Measurements from ENCODE around the gene ZBTB21. TPM values are rescaled to one million over a fixed set of nuclear protein-coding genes. Genes with fewer than 3 reads are reported as not detected.

ZBTB21 gene
- total RNA-seq, 1 experiment from 2014 or later: 17.9 TPM

- no peak for DNase-seq (ENCODE audit: low read depth, low spot score)
- no TSS peak for BruUV-seq (replicated peaks)
- CTCF ChIA-PET: no interaction called here
- H3K36me3 ChIP-seq (ENCODE audit: control insufficient read depth, insufficient read depth, low read length): no peaks in the 10 kb centered on the region
- intact Hi-C loops (cut with micrococcal nuclease; ENCODE audit: unreplicated experiment): no loop called here
- no peaks in the 10 kb centered on the region for H3K27me3 ChIP-seq (ENCODE audit: control insufficient read depth, insufficient read depth, low read length)
- H3K4me1 ChIP-seq (ENCODE audit: control insufficient read depth, insufficient read depth, low read length): no peaks in the 10 kb centered on the region
- POLR2A ChIA-PET: no interaction called here
- TF ChIP-seq TCF7L2 (IDR thresholded peaks at IDR 0.05; ENCODE audit: low read depth, low read length): no peak
- no peak for TF ChIP-seq SIN3A (IDR thresholded peaks at IDR 0.05; ENCODE audit: borderline replicate concordance, insufficient read depth, low read depth, low read length)
- TF ChIP-seq, protein P1, sequence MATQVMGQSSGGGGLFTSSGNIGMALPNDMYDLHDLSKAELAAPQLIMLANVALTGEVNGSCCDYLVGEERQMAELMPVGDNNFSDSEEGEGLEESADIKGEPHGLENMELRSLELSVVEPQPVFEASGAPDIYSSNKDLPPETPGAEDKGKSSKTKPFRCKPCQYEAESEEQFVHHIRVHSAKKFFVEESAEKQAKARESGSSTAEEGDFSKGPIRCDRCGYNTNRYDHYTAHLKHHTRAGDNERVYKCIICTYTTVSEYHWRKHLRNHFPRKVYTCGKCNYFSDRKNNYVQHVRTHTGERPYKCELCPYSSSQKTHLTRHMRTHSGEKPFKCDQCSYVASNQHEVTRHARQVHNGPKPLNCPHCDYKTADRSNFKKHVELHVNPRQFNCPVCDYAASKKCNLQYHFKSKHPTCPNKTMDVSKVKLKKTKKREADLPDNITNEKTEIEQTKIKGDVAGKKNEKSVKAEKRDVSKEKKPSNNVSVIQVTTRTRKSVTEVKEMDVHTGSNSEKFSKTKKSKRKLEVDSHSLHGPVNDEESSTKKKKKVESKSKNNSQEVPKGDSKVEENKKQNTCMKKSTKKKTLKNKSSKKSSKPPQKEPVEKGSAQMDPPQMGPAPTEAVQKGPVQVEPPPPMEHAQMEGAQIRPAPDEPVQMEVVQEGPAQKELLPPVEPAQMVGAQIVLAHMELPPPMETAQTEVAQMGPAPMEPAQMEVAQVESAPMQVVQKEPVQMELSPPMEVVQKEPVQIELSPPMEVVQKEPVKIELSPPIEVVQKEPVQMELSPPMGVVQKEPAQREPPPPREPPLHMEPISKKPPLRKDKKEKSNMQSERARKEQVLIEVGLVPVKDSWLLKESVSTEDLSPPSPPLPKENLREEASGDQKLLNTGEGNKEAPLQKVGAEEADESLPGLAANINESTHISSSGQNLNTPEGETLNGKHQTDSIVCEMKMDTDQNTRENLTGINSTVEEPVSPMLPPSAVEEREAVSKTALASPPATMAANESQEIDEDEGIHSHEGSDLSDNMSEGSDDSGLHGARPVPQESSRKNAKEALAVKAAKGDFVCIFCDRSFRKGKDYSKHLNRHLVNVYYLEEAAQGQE (IDR thresholded peaks at IDR 0.05; ENCODE audit: insufficient read depth in 1 of 2, low read depth in 2 of 2, low read length in 1 of 2): no peak
- TF ChIP-seq, protein P2, sequence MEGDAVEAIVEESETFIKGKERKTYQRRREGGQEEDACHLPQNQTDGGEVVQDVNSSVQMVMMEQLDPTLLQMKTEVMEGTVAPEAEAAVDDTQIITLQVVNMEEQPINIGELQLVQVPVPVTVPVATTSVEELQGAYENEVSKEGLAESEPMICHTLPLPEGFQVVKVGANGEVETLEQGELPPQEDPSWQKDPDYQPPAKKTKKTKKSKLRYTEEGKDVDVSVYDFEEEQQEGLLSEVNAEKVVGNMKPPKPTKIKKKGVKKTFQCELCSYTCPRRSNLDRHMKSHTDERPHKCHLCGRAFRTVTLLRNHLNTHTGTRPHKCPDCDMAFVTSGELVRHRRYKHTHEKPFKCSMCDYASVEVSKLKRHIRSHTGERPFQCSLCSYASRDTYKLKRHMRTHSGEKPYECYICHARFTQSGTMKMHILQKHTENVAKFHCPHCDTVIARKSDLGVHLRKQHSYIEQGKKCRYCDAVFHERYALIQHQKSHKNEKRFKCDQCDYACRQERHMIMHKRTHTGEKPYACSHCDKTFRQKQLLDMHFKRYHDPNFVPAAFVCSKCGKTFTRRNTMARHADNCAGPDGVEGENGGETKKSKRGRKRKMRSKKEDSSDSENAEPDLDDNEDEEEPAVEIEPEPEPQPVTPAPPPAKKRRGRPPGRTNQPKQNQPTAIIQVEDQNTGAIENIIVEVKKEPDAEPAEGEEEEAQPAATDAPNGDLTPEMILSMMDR (IDR thresholded peaks at IDR 0.05): no peak
- TF ChIP-seq POLR2AphosphoS5 (IDR thresholded peaks at IDR 0.05; ENCODE audit: low read depth, low read length): no peak
- no peak overlapping the region for H3K27ac ChIP-seq (ENCODE audit: low read length)
- no peak for ATAC-seq
- in situ Hi-C loops (cut with HindIII; ENCODE audit: low pct_unique_long_range_greater_than_20kb, low sequenced_read_pairs): no loop called here
- H3K9me3 ChIP-seq (ENCODE audit: control insufficient read depth, insufficient read depth, low read depth, low read length): no peaks in the 10 kb centered on the region
- no peak overlapping the region for H3K4me3 ChIP-seq (ENCODE audit: low read depth in 2 of 2, low read length in 2 of 2)
Measured at GRCh38 chr21:41965045-41965444, 45.1 kb downstream of the ZBTB21 start.

DNA sequence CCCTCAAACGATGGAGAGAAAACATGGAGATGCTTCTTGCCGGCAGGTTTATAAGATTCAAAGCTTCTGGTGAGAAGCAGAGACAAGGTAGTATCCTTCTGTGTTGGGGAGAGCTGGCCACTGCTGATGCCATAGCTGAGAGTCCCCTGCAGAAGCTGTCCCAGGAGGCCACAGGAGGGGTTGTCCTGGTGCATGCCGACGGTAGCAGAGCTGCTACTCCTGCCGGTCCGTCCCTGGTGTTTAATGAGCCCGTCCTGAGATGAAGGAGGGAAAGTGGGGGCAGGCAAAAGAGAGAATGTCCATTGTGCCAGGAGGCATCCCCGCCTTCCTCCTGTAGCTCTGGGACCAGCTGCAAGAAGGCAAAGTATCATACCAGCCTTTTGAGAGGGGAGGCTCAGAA, 46.0 kb downstream of the ZBTB21 start:
- no peak overlapping the region for H3K4me3 ChIP-seq (ENCODE audit: low read depth in 2 of 2, low read length in 2 of 2)
- H3K4me1 ChIP-seq (ENCODE audit: control insufficient read depth, insufficient read depth, low read length): no peaks in the 10 kb centered on the region; the same call in 1 of the 2 replicates
- no TSS peak for BruUV-seq (replicated peaks)
- no peaks in the 10 kb centered on the region for H3K27me3 ChIP-seq (ENCODE audit: control insufficient read depth, insufficient read depth, low read length)
- no peaks in the 10 kb centered on the region for H3K9me3 ChIP-seq (ENCODE audit: control insufficient read depth, insufficient read depth, low read depth, low read length)
- in situ Hi-C loops (cut with HindIII; ENCODE audit: low pct_unique_long_range_greater_than_20kb, low sequenced_read_pairs) (no loop called here), intact Hi-C loops (cut with micrococcal nuclease; ENCODE audit: unreplicated experiment) (no loop called here)
- TF ChIP-seq TCF7L2 (IDR thresholded peaks at IDR 0.05; ENCODE audit: low read depth, low read length) (no peak), SIN3A (IDR thresholded peaks at IDR 0.05; ENCODE audit: borderline replicate concordance, insufficient read depth, low read depth, low read length) (no peak), POLR2AphosphoS5 (IDR thresholded peaks at IDR 0.05; ENCODE audit: low read depth, low read length) (no peak)
- TF ChIP-seq, protein P2 (IDR thresholded peaks at IDR 0.05): no peak
- TF ChIP-seq, protein P1 (IDR thresholded peaks at IDR 0.05; ENCODE audit: insufficient read depth in 1 of 2, low read depth in 2 of 2, low read length in 1 of 2): no peak
- ChIA-PET CTCF (no interaction called here), POLR2A (no interaction called here)
- no peak overlapping the region for H3K27ac ChIP-seq (ENCODE audit: low read length)
- DNase-seq (ENCODE audit: low read depth, low spot score) (no peak), ATAC-seq (no peak)
- H3K36me3 ChIP-seq (ENCODE audit: control insufficient read depth, insufficient read depth, low read length): no peaks in the 10 kb centered on the region
